Measurements from ENCODE around the gene CSF3. TPM values are rescaled to one million over a fixed set of nuclear protein-coding genes. Genes with fewer than 3 reads are reported as not detected.

CSF3 gene
- total RNA-seq, 4 donors from 2014 or later: 0.32 to 19.4 (median 0.58) TPM

DNA sequence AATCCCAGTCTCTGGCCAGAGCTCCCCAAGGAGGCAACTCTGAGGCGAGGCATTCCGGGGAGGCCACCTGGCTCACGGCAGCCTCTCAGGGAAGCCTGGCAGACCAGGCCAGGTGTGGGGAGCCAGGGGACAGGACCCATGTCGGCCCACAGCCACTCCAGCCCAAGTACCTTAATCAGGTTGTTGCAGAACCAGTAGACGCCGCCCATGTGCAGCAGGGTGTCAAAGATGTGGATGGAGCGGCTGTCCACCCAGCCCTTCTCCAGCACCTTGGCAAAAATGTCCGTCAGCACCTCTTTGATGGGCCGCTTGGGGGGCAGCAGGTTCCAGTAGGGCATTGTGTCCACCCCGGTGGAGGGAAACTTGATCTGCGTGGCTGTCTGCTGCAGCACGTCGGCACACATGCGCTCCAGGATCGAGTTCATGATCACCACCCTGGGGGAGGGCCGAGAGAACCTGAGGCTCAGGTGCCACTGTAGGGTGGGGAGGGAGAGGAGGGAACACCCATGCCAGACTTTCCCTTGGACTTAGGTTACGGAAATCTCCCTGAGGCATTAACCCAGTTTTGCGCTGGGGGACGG lies 7.8 kb downstream of the CSF3 start:
- intact Hi-C loops (cut with DNase I): loop anchor here (5.0 kb wide), 1 partner anchor 64 kb away; no protein-coding TSS in a partner anchor
- DNase-seq (ENCODE audit: extremely low spot score): no peak
- peaks cover 42 to 88% (median 86%) of the 10 kb centered on the region in 4 donors for H3K4me1 ChIP-seq

DNA sequence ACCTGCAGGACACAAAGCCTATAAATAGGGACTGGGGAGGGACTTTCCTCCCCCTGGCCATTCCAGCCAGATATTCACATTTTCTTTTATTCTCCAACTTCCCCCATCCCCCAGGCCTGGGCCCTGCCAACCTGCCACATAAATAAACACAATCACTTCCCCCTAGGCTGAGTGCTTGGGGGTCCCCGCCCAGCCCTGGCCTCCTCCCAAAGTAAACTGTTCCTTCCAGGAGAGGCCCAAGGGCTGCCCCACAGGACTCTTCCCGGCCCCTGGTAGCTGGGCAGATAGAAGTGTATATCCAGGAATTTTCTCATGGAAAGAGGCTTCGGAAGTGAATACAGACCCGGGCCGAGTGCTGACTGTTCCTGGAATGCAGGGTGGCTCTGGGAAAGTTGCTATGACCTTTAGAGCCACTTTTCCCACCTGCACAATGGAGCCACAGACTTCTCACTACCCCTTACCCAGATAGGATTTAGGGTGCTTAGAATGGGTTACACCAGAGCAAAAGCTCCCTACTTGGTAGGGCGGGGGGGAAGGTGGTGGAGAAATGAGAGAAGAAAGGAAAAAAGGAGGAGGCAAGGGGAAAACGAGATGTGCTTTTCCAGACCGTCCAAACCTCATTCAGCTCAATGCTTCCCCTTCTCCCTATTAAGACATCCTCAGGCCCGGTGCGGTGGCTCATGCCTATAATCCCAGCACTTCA lies 8.5 kb downstream of the CSF3 start:
- 53% methylated on average over 10 of the region's 10 CpGs for WGBS

More for the DNA sequence above, 7.8 kb downstream of the CSF3 start:
- Histone ChIP-seq H3K27me3 (no peaks in the 10 kb centered on the region), H3K36me3 (peaks cover 21 to 86% (median 74%) of the 10 kb centered on the region in 4 donors), H3K4me3 (no peak overlapping the region), H3K27ac (replicated peaks in 1 of 4) (peak overlapping the region in 2 of 4 donors; percentile 31 to 52), H3K9me3 (no peaks in the 10 kb centered on the region)
- WGBS: 71% methylated on average over 7 of the region's 19 CpGs
- TF ChIP-seq POLR2AphosphoS5 (IDR thresholded peaks at IDR 0.05): no peak
- no peak for TF ChIP-seq POLR2A (IDR thresholded peaks at IDR 0.05; ENCODE audit: low read depth)
- TF ChIP-seq CTCF (IDR thresholded peaks at IDR 0.05): no peak
- TF ChIP-seq EP300 (IDR thresholded peaks at IDR 0.05): no peak

GRCh38 chr17:40024901-40025300 lies 9.7 kb downstream of the CSF3 start:
- WGBS: 93% methylated on average over 8 of the region's 8 CpGs
- Histone ChIP-seq H3K9me3 (no peaks in the 10 kb centered on the region), H3K27me3 (no peaks in the 10 kb centered on the region), H3K36me3 (peaks cover 35 to 94% (median 83%) of the 10 kb centered on the region in 4 donors), H3K4me1 (peaks cover 29 to 69% (median 69%) of the 10 kb centered on the region in 4 donors), H3K27ac (replicated peaks in 1 of 4) (no peak overlapping the region), H3K4me3 (no peak overlapping the region)
- no peak for DNase-seq (ENCODE audit: extremely low spot score)
- TF ChIP-seq POLR2A (IDR thresholded peaks at IDR 0.05; ENCODE audit: low read depth) (no peak), CTCF (IDR thresholded peaks at IDR 0.05) (no peak), EP300 (IDR thresholded peaks at IDR 0.05) (no peak), POLR2AphosphoS5 (IDR thresholded peaks at IDR 0.05) (no peak)
- intact Hi-C loops (cut with DNase I): loop anchor here (5.0 kb wide), 1 partner anchor 62 kb away; no protein-coding TSS in a partner anchor

More for the DNA sequence above, 8.5 kb downstream of the CSF3 start:
- H3K4me1 ChIP-seq: peaks cover 37 to 81% (median 80%) of the 10 kb centered on the region in 4 donors
- TF ChIP-seq POLR2AphosphoS5 (IDR thresholded peaks at IDR 0.05) (peak; percentile 25 to 46), CTCF (IDR thresholded peaks at IDR 0.05) (no peak), POLR2A (IDR thresholded peaks at IDR 0.05; ENCODE audit: low read depth) (no peak), EP300 (IDR thresholded peaks at IDR 0.05) (peak; percentile 26)
- peak overlapping the region in 3 of 4 donors; percentile 31 to 52 (median 40) for H3K27ac ChIP-seq (replicated peaks in 1 of 4)
- DNase-seq (ENCODE audit: extremely low spot score): no peak
- intact Hi-C loops (cut with DNase I): loop anchor here (5.0 kb wide), 1 partner anchor 64 kb away; no protein-coding TSS in a partner anchor
- no peak overlapping the region for H3K4me3 ChIP-seq
- H3K27me3 ChIP-seq: no peaks in the 10 kb centered on the region
- H3K36me3 ChIP-seq: peaks cover 27 to 92% (median 81%) of the 10 kb centered on the region in 4 donors
- no peaks in the 10 kb centered on the region for H3K9me3 ChIP-seq

GRCh38 chr17:40025559-40025958 lies 10.3 kb downstream of the CSF3 start:
- Histone ChIP-seq H3K27ac (replicated peaks in 1 of 4) (peak overlapping the region in 3 of 4 donors; percentile 28 to 56 (median 42)), H3K36me3 (peaks cover 39 to 94% (median 82%) of the 10 kb centered on the region in 4 donors), H3K27me3 (no peaks in the 10 kb centered on the region), H3K9me3 (no peaks in the 10 kb centered on the region), H3K4me1 (peaks cover 29 to 69% (median 66%) of the 10 kb centered on the region in 4 donors), H3K4me3 (no peak overlapping the region)
- DNase-seq (ENCODE audit: extremely low spot score): no peak
- intact Hi-C loops (cut with DNase I): no loop called here
- WGBS: 67% methylated on average over 1 of the region's 2 CpGs
- TF ChIP-seq POLR2A (IDR thresholded peaks at IDR 0.05; ENCODE audit: low read depth) (no peak), EP300 (IDR thresholded peaks at IDR 0.05) (no peak), POLR2AphosphoS5 (IDR thresholded peaks at IDR 0.05) (no peak), CTCF (IDR thresholded peaks at IDR 0.05) (no peak)
